GM19452 (cell line): ENCODE data around the gene SH2D4B.
A peak's percentile ranks its signal among the peaks of the same experiment; 100 is the strongest.
"Not testable (repeated sequence)": the region's sequence is repeated elsewhere in the genome, so short reads cannot be mapped to it uniquely, and the experiment has no call there.

Experiments
- ATAC-seq: cut with Tn5 transposase; IDR thresholded peaks from one replicate; pipeline ENCODE4 v1.9.1; 2021; ENCODE audit not compliant: unreplicated experiment

The SH2D4B gene

GRCh38 chr10:80523773-80524172 is 13.9 kb upstream of the SH2D4B start:
- no peak for ATAC-seq

GRCh38 chr10:80524190-80524909 is 13.4 kb upstream of the SH2D4B start:
- no peak for ATAC-seq

DNA sequence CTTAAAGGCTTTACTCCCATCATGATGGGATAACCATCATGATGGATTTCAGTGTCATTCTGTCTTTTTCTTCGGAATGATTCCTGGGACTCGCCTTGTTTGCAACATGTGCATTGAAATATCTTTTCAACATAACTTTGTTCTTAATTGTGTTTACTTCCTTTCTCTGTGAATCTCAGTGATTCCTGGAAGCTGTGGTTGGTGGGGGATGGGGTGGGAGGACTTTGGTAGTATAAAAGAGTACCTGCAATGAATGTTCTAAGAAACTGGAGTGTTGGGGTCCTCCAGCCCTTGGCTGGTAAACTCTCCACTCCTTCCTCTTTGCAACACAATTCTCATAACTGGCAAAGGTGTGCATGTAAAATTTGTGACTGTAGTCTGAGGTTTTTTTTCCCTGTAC is 11.5 kb upstream of the SH2D4B start:
- ATAC-seq: no peak

- no peak for ATAC-seq
Observed at GRCh38 chr10:80526742-80527141, 11.0 kb upstream of the SH2D4B start.

GRCh38 chr10:80528185-80528700 is 9.5 kb upstream of the SH2D4B start:
- ATAC-seq: no peak

DNA sequence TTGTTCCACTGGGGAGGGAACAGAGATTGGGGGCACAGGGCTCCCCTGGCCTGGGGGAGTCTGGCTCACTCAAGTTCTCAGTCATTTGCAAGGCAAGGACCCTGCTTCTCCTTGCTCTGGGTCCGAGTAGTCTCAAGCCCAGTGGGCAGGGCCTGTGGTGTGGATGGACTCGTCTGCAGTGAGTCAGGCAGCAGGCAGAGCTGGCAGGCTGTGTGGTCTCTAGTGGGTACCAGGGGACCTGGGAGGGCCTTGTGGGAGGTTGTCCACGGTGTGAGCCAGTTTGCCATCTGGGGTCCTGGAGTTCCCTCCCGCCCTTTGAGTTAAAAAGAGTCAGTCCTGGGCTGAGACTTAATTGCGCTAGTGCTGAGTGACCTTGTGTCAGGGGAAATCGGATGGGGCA is 8.8 kb upstream of the SH2D4B start:
- ATAC-seq: no peak

DNA sequence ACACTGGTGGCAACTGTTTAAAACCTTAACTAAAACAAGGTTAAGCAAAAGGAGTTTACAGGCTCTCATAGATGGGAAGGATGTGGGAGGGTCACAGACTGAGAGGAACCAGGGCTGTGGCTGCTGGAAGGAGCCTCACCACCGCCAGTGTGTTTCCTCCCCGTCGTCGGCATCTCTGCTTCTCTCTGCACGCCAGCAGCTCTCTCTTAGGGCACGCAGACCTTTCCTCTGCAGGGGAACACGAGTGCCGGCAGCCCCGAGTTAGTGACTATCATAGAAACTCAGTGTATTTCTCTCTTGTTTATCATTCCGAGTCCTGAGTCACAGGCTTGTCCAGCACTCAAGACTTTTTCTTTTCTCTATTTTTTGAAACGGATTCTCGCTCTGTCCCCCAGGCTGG is 8.1 kb upstream of the SH2D4B start:
- ATAC-seq: no peak

- no peak for ATAC-seq
Observed at GRCh38 chr10:80530251-80530650, 7.5 kb upstream of the SH2D4B start.

DNA sequence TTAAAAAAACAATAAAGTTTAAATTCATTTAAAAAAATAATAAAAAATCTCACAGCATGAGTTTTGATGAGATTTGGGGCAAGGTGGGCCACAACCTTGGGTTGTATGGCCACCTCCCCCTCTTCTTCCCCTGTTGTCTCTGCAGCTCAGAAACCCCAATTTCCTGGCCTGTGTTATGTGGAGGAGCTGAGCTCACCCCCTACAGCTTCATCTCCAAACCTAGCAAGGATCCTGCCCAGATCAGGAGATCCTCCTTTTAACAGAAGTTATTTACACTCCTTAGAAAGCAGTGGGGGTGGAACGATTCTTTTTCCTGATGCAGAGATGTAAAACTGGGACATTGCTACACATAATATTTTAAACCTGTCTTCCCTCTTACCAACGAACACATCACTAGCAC is 6.9 kb upstream of the SH2D4B start:
- no peak for ATAC-seq

DNA sequence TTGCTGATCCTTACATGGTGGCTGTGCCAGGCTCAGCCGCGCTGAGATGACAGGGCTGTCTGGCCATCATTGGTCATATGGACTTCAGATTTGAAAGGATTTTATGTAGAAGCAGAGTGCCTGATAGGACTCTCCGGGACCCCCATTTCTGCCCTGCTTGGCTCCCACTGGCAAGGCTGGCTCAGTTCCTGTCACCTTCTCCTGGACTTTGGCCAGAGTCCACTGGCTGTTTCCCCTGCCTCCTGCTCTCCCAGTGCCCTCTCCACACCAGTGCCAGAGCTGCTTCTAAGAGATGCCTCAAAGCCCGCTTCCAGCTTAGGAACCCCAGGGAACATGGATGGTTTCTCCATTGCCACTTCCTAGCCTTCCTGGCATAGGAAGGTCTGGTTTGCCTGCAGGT is 5.1 kb upstream of the SH2D4B start:
- no peak for ATAC-seq

DNA sequence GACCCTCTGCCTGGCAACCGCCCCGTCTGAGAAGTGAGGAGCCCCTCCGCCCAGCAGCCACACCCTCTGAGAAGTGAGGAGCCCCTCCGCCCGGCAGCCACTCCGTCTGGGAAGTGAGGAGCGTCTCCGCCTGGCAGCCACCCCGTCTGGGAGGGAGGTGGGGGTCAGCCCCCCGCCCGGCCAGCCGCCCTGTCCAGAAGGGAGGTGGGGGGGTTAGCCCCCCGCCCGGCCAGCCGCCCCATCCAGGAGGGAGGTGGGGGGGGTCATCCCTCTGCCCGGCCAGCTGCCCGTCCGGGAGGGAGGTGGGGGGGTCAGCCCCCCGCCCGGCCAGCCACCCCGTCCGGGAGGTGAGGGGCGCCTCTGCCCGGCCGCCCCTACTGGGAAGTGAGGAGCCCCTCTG is 3.6 kb upstream of the SH2D4B start:
- not testable (repeated sequence) for ATAC-seq

GRCh38 chr10:80534646-80535045 is 3.1 kb upstream of the SH2D4B start:
- not testable (repeated sequence) for ATAC-seq

- peak; percentile 78 for ATAC-seq
Observed at GRCh38 chr10:80535671-80536360, 1.9 kb upstream of the SH2D4B start.

DNA sequence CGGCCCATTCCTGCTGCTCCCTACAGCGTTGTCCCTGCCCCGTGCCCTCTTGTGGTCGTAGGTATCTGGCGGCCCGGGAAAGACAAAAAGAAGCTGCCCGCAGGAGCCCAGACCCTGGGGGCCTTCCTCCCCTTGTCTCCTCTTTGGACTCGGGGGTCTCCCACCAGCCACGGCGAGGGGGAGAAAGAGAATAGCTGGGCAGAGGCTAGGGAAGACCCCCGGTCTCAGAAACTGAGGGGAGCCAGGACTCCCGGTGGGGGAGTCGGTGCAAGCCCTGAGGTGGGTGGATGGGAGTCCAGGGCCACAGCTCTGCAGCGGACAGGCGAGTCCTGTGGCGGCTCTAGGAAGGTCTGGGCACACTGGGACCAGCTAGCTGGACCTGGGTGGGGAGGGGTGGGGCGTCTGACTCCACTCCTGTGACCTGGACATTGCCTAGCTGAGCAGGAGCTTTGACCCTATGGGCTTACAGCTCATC is 1.3 kb upstream of the SH2D4B start:
- ATAC-seq: no peak

- ATAC-seq: no peak
Observed at GRCh38 chr10:80537086-80537735, 491 bp upstream of the SH2D4B start.

GRCh38 chr10:80538481-80539185 is 931 bp downstream of the SH2D4B start:
- no peak for ATAC-seq

GRCh38 chr10:80539421-80540031 is 1.8 kb downstream of the SH2D4B start:
- ATAC-seq: no peak

GRCh38 chr10:80540136-80540535 is 2.4 kb downstream of the SH2D4B start:
- no peak for ATAC-seq

GRCh38 chr10:80540618-80540980 is 2.9 kb downstream of the SH2D4B start:
- no peak for ATAC-seq

GRCh38 chr10:80540981-80541750 is 3.5 kb downstream of the SH2D4B start:
- peak; percentile 67 for ATAC-seq
